ENCODE data around the gene RPS6KC1. TPM values are rescaled to one million over a fixed set of nuclear protein-coding genes. Genes with fewer than 3 reads are reported as not detected.

The RPS6KC1 gene
- total RNA-seq, 2 experiments from 2014 or later: 6.2 to 7.0 TPM

DNA sequence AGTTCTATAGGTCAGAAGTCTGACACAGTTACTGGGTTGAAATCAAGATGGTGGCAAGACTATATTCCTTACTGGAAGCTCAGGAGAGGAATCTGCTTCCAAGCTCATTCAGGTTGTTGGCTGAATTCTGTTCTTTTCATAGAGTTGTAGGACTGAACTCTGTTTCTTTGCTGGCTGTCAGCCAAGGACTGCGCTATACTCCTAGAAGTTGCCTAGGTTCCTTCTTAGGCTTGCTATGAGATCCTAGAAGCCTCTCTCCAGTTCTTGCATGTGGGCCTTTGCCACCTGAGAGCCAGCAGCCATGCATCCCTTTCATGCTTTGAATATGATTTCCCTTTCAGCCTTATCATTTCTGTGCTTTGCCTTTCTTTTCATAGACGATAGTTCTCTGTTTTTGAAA, 176.4 kb downstream of the RPS6KC1 start:
- intact Hi-C loops (cut with DNase I, micrococcal nuclease): no loop called here
- Mint-ChIP-seq H3K4me3 (no peak overlapping the region), H3K27ac (no peak overlapping the region), H3K27me3 (no peaks in the 10 kb centered on the region), H3K4me1 (ENCODE audit: low read depth) (no peaks in the 10 kb centered on the region), H3K9me3 (no peaks in the 10 kb centered on the region), H3K36me3 (ENCODE audit: low read depth) (peaks cover 4% of the 10 kb centered on the region)
- no peaks in the 10 kb centered on the region for H3K4me1 ChIP-seq (ENCODE audit: insufficient read depth, low read length)
- peaks cover under 1% of the 10 kb centered on the region for H3K36me3 ChIP-seq (ENCODE audit: insufficient read depth, low read length)
- no peak overlapping the region for H3K27ac ChIP-seq (ENCODE audit: low read depth in 1 of 2, low read length in 2 of 2)
- DNase-seq: no peak
- ChIA-PET CTCF (no interaction called here), POLR2A (no interaction called here)
- TF ChIP-seq, protein P1, sequence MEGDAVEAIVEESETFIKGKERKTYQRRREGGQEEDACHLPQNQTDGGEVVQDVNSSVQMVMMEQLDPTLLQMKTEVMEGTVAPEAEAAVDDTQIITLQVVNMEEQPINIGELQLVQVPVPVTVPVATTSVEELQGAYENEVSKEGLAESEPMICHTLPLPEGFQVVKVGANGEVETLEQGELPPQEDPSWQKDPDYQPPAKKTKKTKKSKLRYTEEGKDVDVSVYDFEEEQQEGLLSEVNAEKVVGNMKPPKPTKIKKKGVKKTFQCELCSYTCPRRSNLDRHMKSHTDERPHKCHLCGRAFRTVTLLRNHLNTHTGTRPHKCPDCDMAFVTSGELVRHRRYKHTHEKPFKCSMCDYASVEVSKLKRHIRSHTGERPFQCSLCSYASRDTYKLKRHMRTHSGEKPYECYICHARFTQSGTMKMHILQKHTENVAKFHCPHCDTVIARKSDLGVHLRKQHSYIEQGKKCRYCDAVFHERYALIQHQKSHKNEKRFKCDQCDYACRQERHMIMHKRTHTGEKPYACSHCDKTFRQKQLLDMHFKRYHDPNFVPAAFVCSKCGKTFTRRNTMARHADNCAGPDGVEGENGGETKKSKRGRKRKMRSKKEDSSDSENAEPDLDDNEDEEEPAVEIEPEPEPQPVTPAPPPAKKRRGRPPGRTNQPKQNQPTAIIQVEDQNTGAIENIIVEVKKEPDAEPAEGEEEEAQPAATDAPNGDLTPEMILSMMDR (IDR thresholded peaks at IDR 0.05): no peak
- no peaks in the 10 kb centered on the region for H3K27me3 ChIP-seq (ENCODE audit: control insufficient read depth in 1 of 2, insufficient read depth in 2 of 2, low read length in 2 of 2)
- H3K4me3 ChIP-seq (ENCODE audit: low read length): no peak overlapping the region
- no peak for ATAC-seq (ENCODE audit: poor library complexity)
- no peaks in the 10 kb centered on the region for H3K9me3 ChIP-seq (ENCODE audit: control insufficient read depth in 1 of 2, insufficient read depth in 1 of 2, low read length in 2 of 2)

DNA sequence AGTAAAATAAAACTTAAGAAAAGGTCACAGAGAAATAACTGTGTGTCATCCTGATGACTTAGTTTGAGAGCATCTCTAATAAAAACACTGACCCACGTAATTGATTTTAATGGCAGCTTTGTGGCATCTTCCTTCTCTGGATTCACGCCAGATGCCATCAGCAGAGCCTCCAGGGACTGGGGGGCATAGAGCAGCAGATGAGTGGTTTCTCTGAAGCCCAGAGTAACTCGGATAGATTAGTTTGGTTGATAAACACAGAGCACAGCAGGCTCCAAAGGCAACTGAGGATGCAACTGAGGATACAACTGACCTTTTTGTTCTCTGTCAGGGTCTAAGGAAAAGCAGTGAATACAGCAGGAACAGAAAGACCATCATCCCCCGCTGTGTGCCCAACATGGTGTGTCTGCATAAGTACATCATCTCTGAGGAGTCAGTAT, 180.8 kb downstream of the RPS6KC1 start:
- no peak for ATAC-seq (ENCODE audit: poor library complexity)
- H3K27me3 Mint-ChIP-seq: no peaks in the 10 kb centered on the region
- no peak overlapping the region for H3K27ac Mint-ChIP-seq

DNA sequence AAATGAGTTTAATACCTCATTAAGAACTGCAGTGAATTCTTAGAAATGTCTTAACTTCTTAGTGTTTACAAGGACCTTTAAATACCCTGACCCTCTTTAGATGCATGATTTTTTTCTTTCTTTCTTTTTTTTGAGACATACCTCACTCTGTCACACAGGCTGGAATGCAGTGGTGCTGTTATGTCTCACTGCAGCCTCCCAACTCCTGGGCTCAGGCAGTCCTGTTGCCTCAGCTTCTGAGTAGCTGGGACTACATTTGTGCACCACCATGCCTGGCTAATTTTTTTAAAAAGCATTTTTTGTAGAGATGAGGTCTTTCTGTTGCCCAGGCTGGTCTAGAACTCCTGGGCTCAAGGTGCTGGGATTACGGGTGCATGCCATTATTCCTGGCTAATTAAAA, 191.8 kb downstream of the RPS6KC1 start:
- intact Hi-C loops (cut with DNase I, micrococcal nuclease): loop anchor here in 1 of 2 experiments (2.0 to 10.0 kb wide), 3 partner anchors 432 to 1089 kb away; no protein-coding TSS in a partner anchor
- ATAC-seq (ENCODE audit: poor library complexity) (no peak), DNase-seq (no peak)
- Mint-ChIP-seq H3K4me3 (no peak overlapping the region), H3K27me3 (no peaks in the 10 kb centered on the region), H3K27ac (no peak overlapping the region), H3K9me3 (no peaks in the 10 kb centered on the region), H3K36me3 (ENCODE audit: low read depth) (peaks cover 32% of the 10 kb centered on the region), H3K4me1 (ENCODE audit: low read depth) (no peaks in the 10 kb centered on the region)
- Histone ChIP-seq H3K27ac (ENCODE audit: low read depth in 1 of 2, low read length in 2 of 2) (no peak overlapping the region), H3K36me3 (ENCODE audit: insufficient read depth, low read length) (peaks cover 8% of the 10 kb centered on the region), H3K4me3 (ENCODE audit: low read length) (no peak overlapping the region), H3K4me1 (ENCODE audit: insufficient read depth, low read length) (no peaks in the 10 kb centered on the region), H3K27me3 (ENCODE audit: control insufficient read depth in 1 of 2, insufficient read depth in 2 of 2, low read length in 2 of 2) (no peaks in the 10 kb centered on the region), H3K9me3 (ENCODE audit: control insufficient read depth in 1 of 2, insufficient read depth in 1 of 2, low read length in 2 of 2) (no peaks in the 10 kb centered on the region)
- ChIA-PET POLR2A (no interaction called here), CTCF (no interaction called here)
- TF ChIP-seq, protein P1 (IDR thresholded peaks at IDR 0.05): no peak

More for the DNA sequence above, 180.8 kb downstream of the RPS6KC1 start:
- Histone ChIP-seq H3K27ac (ENCODE audit: low read depth in 1 of 2, low read length in 2 of 2) (no peak overlapping the region), H3K9me3 (ENCODE audit: control insufficient read depth in 1 of 2, insufficient read depth in 1 of 2, low read length in 2 of 2) (no peaks in the 10 kb centered on the region), H3K27me3 (ENCODE audit: control insufficient read depth in 1 of 2, insufficient read depth in 2 of 2, low read length in 2 of 2) (no peaks in the 10 kb centered on the region), H3K36me3 (ENCODE audit: insufficient read depth, low read length) (peaks cover 6% of the 10 kb centered on the region), H3K4me3 (ENCODE audit: low read length) (no peak overlapping the region), H3K4me1 (ENCODE audit: insufficient read depth, low read length) (no peaks in the 10 kb centered on the region)
- Mint-ChIP-seq H3K9me3 (no peaks in the 10 kb centered on the region), H3K4me1 (ENCODE audit: low read depth) (no peaks in the 10 kb centered on the region), H3K36me3 (ENCODE audit: low read depth) (peaks cover 4% of the 10 kb centered on the region), H3K4me3 (no peak overlapping the region)
- ChIA-PET POLR2A (no interaction called here), CTCF (no interaction called here)
- DNase-seq: no peak
- intact Hi-C loops (cut with DNase I, micrococcal nuclease): no loop called here
- TF ChIP-seq, protein P1 (IDR thresholded peaks at IDR 0.05): no peak

Measured in CD4-positive, alpha-beta T cell (primary cell).